VCaP (cell line): ENCODE results near the gene CBLB.

Experiments
- H3K27ac ChIP-seq: fragments of 450-650 bp; 2 replicates; pipeline ENCODE4 v1.5.1; 2017
- TF ChIP-seq, protein P1 (sequence below): fragments of 450-650 bp; conservative IDR thresholded peaks from 2 replicates; pipeline ENCODE4 v1.5.1; 2017; ENCODE audit warnings: mild to moderate bottlenecking, moderate library complexity

The CBLB gene

DNA sequence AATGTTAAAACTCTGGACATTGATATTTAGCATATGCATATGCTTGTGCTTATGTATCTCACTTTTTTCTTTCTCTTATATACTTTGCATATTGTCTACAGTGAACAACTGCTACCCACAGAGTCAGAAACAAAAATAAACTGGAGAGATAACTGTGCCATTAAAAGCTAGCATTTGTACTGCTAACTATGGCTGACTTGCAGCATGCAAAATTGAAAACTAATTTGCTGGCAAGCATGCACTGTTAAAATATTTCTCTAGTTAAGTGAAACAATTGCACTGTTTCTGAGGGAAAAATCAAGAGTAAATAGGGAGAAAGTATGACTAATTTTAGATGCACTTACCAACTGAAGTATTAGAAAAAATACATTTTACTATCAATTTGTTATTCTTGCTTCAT is 177.8 kb downstream of the CBLB start:
- TF ChIP-seq, protein P1, sequence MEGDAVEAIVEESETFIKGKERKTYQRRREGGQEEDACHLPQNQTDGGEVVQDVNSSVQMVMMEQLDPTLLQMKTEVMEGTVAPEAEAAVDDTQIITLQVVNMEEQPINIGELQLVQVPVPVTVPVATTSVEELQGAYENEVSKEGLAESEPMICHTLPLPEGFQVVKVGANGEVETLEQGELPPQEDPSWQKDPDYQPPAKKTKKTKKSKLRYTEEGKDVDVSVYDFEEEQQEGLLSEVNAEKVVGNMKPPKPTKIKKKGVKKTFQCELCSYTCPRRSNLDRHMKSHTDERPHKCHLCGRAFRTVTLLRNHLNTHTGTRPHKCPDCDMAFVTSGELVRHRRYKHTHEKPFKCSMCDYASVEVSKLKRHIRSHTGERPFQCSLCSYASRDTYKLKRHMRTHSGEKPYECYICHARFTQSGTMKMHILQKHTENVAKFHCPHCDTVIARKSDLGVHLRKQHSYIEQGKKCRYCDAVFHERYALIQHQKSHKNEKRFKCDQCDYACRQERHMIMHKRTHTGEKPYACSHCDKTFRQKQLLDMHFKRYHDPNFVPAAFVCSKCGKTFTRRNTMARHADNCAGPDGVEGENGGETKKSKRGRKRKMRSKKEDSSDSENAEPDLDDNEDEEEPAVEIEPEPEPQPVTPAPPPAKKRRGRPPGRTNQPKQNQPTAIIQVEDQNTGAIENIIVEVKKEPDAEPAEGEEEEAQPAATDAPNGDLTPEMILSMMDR = no peak
- no peak overlapping the region for H3K27ac ChIP-seq

DNA sequence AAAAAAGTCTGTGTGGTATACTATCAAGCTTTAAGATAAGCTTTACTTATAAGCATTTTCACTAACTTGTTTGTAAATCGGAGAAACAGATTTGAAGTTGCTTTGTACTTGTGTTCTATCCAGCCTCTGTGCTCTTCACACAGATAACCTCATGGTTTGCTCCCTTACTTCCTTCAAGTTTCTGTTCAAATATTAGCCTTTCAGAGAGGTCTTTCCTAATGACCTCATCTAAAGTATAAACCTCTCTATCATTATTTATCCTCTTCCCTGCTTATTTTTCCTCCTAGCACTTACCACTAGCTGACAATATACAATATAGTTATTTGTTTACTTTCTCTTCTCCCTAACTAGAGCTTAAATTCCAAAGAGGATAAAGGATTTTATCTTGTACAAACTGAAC is 180.0 kb downstream of the CBLB start:
- TF ChIP-seq, protein P1 = no peak
- no peak overlapping the region for H3K27ac ChIP-seq

DNA sequence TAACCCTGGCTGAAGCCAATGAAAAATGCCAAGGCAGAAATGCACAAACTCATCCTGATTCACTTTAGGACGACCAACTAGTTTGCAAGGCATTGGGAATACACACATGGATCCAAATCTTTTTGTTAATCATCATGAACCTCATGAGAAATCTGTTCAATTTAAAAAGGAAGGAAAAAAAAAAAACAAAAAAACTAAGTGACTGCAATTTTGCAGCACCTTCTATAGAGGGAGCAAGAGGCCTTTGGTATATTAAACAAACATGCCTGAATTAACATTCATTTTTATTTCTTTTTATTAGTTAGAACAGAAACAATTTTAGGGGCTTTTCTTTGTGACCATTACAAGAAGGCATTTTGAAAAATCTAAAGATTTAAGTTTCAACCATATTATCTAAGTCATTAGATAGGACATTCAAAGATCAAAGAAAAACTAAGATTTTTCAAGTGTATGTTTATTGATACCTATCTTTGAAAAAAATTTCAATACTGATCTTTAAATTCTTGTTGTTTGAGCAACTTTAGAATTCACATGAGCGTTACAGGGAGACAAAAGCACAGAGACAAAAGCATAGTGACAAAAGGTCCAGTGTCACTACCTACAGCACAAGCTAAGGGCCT is 182.4 kb downstream of the CBLB start:
- H3K27ac ChIP-seq = no peak overlapping the region
- TF ChIP-seq, protein P1 = peak; percentile 87

DNA sequence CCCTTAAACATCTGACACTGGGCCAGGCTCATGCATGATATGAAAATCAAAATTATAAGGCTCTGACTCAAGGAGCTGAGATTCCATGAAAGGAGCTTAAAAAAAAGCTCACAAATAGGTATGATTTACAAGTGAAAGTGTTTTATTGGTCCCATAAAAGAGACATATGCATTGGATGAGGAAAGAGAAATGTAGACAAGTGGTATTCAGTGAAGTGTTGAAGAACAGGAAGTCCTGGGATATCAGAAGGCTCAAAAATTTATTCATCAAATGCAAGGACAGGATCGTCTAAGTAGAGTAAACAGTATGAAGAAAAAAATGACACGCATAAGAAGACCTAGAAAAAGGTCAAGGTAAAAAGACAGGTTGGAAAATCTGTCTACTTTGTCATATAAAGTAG is 188.9 kb downstream of the CBLB start:
- TF ChIP-seq, protein P1 = no peak
- no peak overlapping the region for H3K27ac ChIP-seq

DNA sequence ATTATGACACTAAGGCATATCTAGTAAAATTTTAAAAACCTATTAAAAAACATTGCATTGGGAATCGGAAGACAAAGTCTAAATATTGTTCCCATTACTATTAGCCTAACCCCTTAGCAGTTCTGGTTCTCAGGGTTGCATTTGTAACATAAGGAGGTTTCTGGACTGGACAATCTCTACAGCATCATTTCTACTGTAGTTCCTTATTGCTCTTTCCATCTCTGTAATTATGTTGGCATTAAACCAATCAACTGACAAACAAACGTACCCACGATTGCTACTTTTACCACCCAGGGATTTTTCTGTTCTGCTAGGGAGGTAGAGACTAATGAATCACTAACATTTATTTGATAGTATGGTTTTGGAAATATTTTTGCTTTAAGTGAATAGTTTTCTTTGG is 190.8 kb downstream of the CBLB start:
- TF ChIP-seq, protein P1 = no peak

DNA sequence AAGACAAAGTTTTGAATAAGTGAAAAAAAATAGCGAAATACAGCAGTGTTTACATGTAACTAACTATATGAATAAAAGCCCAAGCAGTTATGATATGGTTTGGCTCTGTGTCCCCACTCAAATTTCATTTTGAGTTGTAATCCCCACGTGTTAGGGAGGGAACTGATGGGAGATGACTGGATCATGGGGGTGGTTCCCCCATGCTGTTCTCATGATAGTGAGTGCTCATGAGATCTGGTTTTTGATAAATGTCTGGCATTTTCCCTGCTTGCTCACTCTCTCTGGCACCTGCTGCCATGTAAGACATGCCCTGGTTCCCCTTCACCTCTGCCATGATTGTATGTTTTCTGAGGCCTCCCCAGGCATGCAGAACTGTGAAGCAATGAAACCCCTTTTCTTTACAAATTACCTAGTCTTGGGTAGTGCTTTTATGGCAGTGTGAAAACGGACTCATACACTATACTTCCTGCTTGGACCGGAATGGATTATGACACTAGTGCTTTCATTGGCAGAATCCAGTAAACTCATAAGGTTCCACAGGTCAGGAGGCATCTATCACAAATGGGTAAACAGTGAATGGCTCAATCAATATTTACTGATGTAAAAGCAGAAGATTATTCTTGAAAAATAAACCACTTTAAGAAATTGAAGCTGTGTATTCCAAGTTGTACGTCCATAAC is 192.1 kb downstream of the CBLB start:
- no peak overlapping the region for H3K27ac ChIP-seq
- TF ChIP-seq, protein P1 = no peak

More for the DNA sequence above, 190.8 kb downstream of the CBLB start:
- no peak overlapping the region for H3K27ac ChIP-seq

DNA sequence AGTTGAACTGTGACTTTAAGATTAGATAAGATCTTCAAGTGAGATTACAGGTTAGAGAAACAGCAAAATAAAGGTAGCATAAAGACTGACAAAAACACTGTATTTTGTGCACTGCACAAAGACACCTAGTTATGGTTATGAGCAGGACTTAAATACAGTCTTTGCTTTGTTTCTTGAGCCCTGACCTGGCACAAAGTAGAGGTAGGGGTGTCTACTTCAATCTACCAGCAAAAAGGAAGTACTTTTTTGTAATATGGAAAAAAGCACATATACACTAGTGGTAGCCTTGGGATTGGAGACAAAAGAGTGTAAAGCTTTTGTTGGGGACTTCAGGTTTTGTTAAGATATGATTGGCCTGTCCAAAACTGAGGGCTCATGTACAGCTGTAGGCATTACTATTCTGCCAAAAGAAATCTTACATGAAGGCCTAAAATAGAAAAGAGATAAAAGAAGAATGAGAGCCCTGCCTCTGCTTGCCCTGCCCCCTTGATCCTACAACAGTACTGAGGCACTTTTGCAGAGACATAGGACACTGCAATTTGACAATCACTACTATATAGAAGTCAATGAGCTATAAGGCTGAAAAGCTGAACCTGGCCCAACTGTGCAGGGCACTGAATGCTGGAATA is 194.3 kb downstream of the CBLB start:
- H3K27ac ChIP-seq = no peak overlapping the region
- TF ChIP-seq, protein P1 = no peak
